Measurements from ENCODE around the gene RC3H1. TPM values are rescaled to one million over a fixed set of nuclear protein-coding genes. Genes with fewer than 3 reads are reported as not detected.

RC3H1 gene
- 10 to 100 TPM; 43.5 to 51.9 TPM for total RNA-seq
- polyA plus RNA-seq (2013, experiment 1 of 2), result 8.3 TPM
- polyA plus RNA-seq (2013, experiment 2 of 2), result 15.8 TPM
- long read RNA-seq, experiment 1, partial matches to known transcripts, result 0 of 5 reads
- long read RNA-seq, experiment 1, other reads (novel, unspliced or antisense), result 5 of 5 reads
- long read RNA-seq, experiment 2, partial matches to known transcripts, result 1 of 16 reads
- long read RNA-seq, experiment 2, other reads (novel, unspliced or antisense), result 15 of 16 reads
- long read RNA-seq, experiment 3, full-length matches to known transcripts, result 5 of 19 reads
- long read RNA-seq, experiment 3, partial matches to known transcripts, result 4 of 19 reads
- long read RNA-seq, experiment 3, other reads (novel, unspliced or antisense), result 10 of 19 reads
- long read RNA-seq, experiment 4, result 0 reads

GRCh38 chr1:174022080-174022975 lies at the start of gene RC3H1:
TSS of gene RC3H1 (minus strand) at chr1:174022357. CDS start at chr1:173992985, 29,372 bp downstream.
- Mint-ChIP-seq H3K27ac (peak within 1 kb of the TSS; percentile 100), H3K27me3 (ENCODE audit: insufficient read depth) (peaks cover 1% of the 10 kb centered on the region), H3K4me3 (peak within 1 kb of the TSS; percentile 93), H3K36me3 (ENCODE audit: low read depth) (peaks cover 4% of the 10 kb centered on the region), H3K4me1 (peaks cover 32% of the 10 kb centered on the region), H3K9me3 (no peaks in the 10 kb centered on the region)
- Histone ChIP-seq H3K4me3 (ENCODE audit: low read length) (peak within 1 kb of the TSS; percentile 93), H3K27me3 (ENCODE audit: control insufficient read depth, insufficient read depth, low read length, poor library complexity, severe bottlenecking) (no peaks in the 10 kb centered on the region), H3K9ac (ENCODE audit: extremely low read depth, low read length, poor library complexity, severe bottlenecking) (peak within 1 kb of the TSS; percentile 98), H3K4me1 (ENCODE audit: control insufficient read depth, insufficient read depth, low read length) (no peaks in the 10 kb centered on the region), H3K36me3 (ENCODE audit: control insufficient read depth, insufficient read depth, low read length) (no peaks in the 10 kb centered on the region), H3K9me3 (ENCODE audit: control insufficient read depth, low read length) (no peaks in the 10 kb centered on the region), H3K27ac (ENCODE audit: low read depth, low read length) (peak within 1 kb of the TSS; percentile 91)
- 1% methylated on average over 30 to 78 of the region's 78 CpGs for WGBS, 2 experiments (ENCODE audit: insufficient coverage in 1 of 2, insufficient read length in 1 of 2)
- TF ChIP-seq CTCF (conservative IDR thresholded peaks at IDR 0.05), result no peak
- peak; percentile 95 for DNase-seq

DNA sequence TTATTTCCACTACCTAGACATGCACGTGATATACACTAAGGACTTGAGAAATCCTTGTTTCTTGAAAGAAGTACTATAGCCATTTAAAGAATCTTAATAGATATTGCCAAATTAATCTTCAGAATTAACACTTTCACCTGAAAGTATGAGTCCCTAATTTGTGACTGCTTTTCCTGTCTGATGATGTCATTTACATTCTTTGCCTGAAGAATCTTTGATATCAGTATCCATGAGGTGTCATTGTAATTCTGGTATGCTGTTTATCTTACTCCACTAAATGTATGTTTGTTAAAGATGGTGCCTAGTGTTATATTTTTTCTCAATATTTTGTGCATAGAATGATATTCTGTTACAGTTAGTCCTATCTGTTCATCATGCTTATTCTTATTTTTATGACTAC lies 48.5 kb upstream of the RC3H1 start:
- Histone ChIP-seq H3K9me3 (ENCODE audit: control insufficient read depth, low read length) (no peaks in the 10 kb centered on the region), H3K4me1 (ENCODE audit: control insufficient read depth, insufficient read depth, low read length) (peaks cover 3% of the 10 kb centered on the region), H3K27ac (ENCODE audit: low read depth, low read length) (no peak overlapping the region), H3K4me3 (ENCODE audit: low read length) (no peak overlapping the region), H3K9ac (ENCODE audit: extremely low read depth, low read length, poor library complexity, severe bottlenecking) (no peak overlapping the region), H3K27me3 (ENCODE audit: control insufficient read depth, insufficient read depth, low read length, poor library complexity, severe bottlenecking) (no peaks in the 10 kb centered on the region), H3K36me3 (ENCODE audit: control insufficient read depth, insufficient read depth, low read length) (no peaks in the 10 kb centered on the region)
- Mint-ChIP-seq H3K9me3 (no peaks in the 10 kb centered on the region), H3K27ac (no peak overlapping the region), H3K27me3 (ENCODE audit: insufficient read depth) (peaks cover 9% of the 10 kb centered on the region), H3K36me3 (ENCODE audit: low read depth) (no peaks in the 10 kb centered on the region), H3K4me3 (no peak overlapping the region), H3K4me1 (no peaks in the 10 kb centered on the region)
- DNase-seq, result no peak
- no peak for TF ChIP-seq CTCF (conservative IDR thresholded peaks at IDR 0.05)
- WGBS, 2 experiments (ENCODE audit: insufficient coverage in 1 of 2, insufficient read length in 1 of 2), result 94% methylated on average over 1 of the region's 1 CpG; no CpG with 5 or more reads in 1 of the 2 experiments

GRCh38 chr1:174068000-174068399 lies 45.8 kb upstream of the RC3H1 start:
- no peak overlapping the region for H3K4me3 Mint-ChIP-seq
- no peaks in the 10 kb centered on the region for H3K9me3 ChIP-seq (ENCODE audit: control insufficient read depth, low read length)
- no peak overlapping the region for H3K27ac Mint-ChIP-seq
- no peak overlapping the region for H3K27ac ChIP-seq (ENCODE audit: low read depth, low read length)
- no peaks in the 10 kb centered on the region for H3K27me3 ChIP-seq (ENCODE audit: control insufficient read depth, insufficient read depth, low read length, poor library complexity, severe bottlenecking)
- H3K4me3 ChIP-seq (ENCODE audit: low read length), result no peak overlapping the region
- H3K4me1 ChIP-seq (ENCODE audit: control insufficient read depth, insufficient read depth, low read length), result peaks cover 3% of the 10 kb centered on the region
- no peaks in the 10 kb centered on the region for H3K36me3 ChIP-seq (ENCODE audit: control insufficient read depth, insufficient read depth, low read length)
- H3K27me3 Mint-ChIP-seq (ENCODE audit: insufficient read depth), result peaks cover 29% of the 10 kb centered on the region
- H3K36me3 Mint-ChIP-seq (ENCODE audit: low read depth), result no peaks in the 10 kb centered on the region
- no peak for DNase-seq
- H3K9me3 Mint-ChIP-seq, result no peaks in the 10 kb centered on the region
- H3K4me1 Mint-ChIP-seq, result no peaks in the 10 kb centered on the region
- H3K9ac ChIP-seq (ENCODE audit: extremely low read depth, low read length, poor library complexity, severe bottlenecking), result no peak overlapping the region
- TF ChIP-seq CTCF (conservative IDR thresholded peaks at IDR 0.05), result no peak
- WGBS, 2 experiments (ENCODE audit: insufficient coverage in 1 of 2, insufficient read length in 1 of 2), result 67% methylated on average over 1 of the region's 1 CpG; no CpG with 5 or more reads in 1 of the 2 experiments
